GM20431 (cell line): Measurements from ENCODE around the gene RNASE7.

ENCODE experiments used
- in situ Hi-C: fragments of 300-500 bp; cut with MseI, MboI; formaldehyde crosslinking; loops from one replicate; pipeline ENCODE4 v1.15.0; 2020; ENCODE audit warnings: low sequenced_read_pairs; ENCODE audit not compliant: unreplicated experiment

The RNASE7 gene

GRCh38 chr14:21060614-21061346, 18.6 kb downstream of the RNASE7 start:
- in situ Hi-C loops = no loop called here

DNA sequence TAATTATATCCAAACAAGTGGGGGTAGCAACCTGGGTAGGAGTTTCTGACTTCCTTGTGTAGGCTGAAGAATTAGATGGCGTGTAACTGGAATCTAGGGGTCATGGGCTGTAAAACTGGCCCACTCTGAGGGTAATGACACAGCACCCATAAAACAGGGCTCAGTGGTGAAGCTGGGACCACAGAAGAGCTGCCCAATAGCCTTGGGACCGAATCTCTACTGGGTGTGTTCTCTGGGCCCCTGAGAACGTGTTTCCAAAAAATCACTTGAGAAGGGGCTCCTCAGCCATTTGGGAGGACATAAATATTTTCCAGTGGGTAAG, 19.1 kb downstream of the RNASE7 start:
- in situ Hi-C loops = no loop called here

DNA sequence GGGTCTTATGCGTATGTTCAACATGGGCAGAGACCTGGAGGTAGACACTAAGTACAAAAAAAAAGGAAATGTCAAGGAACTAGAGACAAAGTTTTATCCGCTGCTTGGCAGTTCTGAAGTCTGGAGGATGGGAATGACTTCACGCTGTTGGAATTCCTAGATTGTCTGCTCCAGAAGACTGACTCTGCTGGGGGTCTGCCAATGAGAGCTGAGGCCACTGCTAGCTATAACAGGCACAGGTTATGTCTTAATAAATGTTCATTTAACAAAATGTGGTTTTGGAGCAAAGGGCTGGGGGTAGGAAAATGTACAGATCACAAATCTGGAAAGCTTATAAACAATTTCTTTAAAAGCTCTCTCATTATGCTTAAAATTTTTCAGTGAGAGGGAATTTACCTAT, 21.3 kb downstream of the RNASE7 start:
- in situ Hi-C loops = no loop called here

GRCh38 chr14:21066882-21067502, 24.8 kb downstream of the RNASE7 start:
- in situ Hi-C loops = no loop called here

DNA sequence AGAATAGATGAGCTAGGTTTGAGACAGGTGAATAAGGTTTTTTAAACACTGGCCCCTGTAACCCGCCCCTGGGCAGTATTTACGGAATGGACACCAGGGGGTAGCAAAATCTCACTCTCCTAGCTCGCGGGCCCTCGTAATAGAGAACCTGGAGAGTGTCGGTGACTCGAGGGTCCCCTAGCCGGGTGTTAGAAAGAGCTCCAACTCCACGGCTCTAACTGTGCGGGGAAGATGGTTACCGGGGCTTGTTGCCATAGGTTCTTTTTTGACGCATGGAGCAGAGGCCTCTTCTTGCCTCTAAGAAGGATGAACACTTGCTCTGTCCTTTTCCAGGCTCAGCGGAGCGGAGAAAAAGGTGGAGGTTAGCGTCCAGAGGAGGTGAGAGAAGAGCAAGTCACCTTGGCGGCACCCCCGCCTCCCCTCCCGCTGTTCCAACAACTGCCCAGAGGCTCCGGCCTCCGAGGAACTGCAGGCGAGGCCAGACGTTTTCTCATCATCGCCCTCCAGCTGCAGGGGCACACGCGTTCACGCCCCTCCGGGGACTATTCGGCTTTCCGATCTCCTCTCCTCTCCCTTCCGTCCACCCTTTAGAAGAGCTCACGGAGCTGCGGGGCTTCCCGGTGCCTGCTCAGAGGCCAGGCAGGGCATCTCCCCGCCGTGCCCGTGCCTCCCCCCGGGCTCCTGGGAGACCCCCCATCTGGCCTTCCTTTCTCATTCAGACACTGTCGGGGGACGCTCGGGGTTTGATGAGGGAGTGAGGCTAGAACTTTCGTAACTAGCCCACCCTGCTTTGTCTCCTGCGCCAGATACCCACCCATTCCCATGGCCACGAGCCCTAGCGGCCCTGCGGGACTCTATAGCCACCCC, 26.6 kb downstream of the RNASE7 start:
- in situ Hi-C loops = no loop called here

GRCh38 chr14:21069388-21070082, 27.4 kb downstream of the RNASE7 start:
- in situ Hi-C loops = no loop called here

- in situ Hi-C loops = no loop called here
Observed at GRCh38 chr14:21070083-21070609, 28.0 kb downstream of the RNASE7 start, which contains the start of gene ARHGEF40. TSS of gene ARHGEF40 (plus strand) at chr14:21070304. CDS start at chr14:21070397, 93 bp downstream.

DNA sequence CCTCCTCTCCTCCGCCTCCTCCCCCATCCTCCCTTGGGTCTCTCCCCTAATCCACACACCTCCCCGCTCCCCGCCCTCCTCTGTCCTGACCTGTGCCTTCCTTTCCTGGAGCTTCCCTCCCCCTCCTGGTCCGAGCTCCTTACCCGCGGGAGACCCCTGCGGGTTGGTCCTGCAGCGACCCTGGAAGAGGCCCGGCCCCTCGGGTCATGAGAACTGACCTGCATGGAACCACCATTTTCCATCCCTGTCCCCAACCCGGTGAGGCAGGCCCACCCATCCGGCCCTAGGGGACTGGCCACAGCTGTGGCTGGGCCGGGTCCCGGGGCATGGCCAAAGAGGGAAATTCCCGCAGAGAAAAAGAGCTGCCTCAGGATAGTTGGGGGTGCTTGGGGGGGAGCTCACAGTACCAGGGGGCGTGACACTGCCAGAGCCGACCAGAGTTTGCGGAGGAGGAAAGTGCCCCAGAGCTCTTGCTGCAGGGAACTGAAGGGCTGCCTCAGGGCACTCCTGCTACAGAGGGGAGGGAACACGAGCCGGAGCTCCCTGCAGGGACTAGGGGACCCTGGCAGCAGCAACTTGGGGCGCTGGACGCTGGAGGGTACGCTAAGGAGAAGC, 28.6 kb downstream of the RNASE7 start:
- in situ Hi-C loops = no loop called here

GRCh38 chr14:21071225-21072030, 29.3 kb downstream of the RNASE7 start:
- in situ Hi-C loops = no loop called here

DNA sequence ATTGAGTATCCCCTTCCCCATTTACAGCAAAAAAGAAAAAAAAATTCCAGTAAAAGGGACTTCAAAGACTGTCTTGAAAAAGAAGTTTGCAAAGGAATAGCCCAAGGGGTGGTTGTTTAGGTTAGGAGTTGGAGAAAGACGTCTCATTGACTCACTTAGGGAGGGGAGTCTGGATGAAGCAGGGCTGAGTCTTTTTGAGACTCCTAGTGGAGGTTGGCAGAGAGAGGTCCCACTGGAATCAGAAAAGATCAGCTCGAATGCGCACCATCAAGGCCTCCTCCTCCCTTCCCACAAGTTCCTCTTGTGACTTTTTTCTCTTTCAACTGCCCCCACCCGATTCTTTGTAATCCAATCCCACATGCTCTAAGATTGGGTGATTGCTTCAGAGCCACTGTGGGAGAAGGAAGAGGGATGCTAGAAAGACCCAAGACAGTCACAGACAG, 29.9 kb downstream of the RNASE7 start:
- in situ Hi-C loops = no loop called here

- in situ Hi-C loops = no loop called here
Observed at GRCh38 chr14:21072781-21073339, 30.7 kb downstream of the RNASE7 start.

GRCh38 chr14:21073921-21074320, 31.8 kb downstream of the RNASE7 start:
- in situ Hi-C loops = no loop called here

DNA sequence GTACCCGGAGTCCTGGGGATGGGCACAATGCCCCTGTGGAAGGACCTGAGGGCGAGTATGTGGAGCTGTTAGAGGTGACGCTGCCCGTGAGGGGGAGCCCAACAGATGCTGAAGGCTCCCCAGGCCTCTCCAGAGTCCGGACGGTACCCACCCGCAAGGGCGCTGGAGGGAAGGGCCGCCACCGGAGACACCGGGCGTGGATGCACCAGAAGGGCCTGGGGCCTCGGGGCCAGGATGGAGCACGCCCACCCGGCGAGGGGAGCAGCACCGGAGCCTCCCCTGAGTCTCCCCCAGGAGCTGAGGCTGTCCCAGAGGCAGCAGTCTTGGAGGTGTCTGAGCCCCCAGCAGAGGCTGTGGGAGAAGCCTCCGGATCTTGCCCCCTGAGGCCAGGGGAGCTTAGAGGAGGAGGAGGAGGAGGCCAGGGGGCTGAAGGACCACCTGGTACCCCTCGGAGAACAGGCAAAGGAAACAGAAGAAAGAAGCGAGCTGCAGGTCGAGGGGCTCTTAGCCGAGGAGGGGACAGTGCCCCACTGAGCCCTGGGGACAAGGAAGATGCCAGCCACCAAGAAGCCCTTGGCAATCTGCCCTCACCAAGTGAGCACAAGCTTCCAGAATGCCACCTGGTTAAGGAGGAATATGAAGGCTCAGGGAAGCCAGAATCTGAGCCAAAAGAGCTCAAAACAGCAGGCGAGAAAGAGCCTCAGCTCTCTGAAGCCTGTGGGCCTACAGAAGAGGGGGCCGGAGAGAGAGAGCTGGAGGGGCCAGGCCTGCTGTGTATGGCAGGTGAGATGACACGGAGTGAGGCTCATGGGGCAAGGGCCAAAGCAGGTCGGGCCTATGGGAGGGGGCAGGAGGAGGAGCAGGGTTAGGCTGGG, 32.5 kb downstream of the RNASE7 start:
- in situ Hi-C loops = no loop called here

- in situ Hi-C loops = no loop called here
Observed at GRCh38 chr14:21075719-21076437, 33.7 kb downstream of the RNASE7 start.

DNA sequence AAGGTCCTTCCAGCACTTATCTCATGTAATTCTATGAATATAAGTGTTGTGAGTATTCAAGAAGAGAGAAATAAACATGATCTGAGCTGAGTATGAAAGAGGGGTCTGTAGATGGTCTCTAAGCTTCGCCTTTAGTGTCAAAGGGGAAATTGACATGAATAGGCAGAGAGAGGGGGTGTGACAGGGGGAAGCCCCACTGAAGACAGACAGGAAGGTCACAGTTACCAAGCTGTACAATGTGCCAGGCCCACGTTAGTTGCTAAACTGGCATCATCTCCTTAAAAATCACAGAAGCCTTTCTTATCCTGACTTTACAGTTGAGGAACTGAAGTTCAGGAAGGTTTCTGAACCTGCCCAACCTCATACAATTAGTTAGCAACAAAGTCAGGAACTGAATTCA, 35.5 kb downstream of the RNASE7 start:
- in situ Hi-C loops = no loop called here

- in situ Hi-C loops = no loop called here
Observed at GRCh38 chr14:21078287-21078686, 36.1 kb downstream of the RNASE7 start.

- in situ Hi-C loops = no loop called here
Observed at GRCh38 chr14:21078726-21079125, 36.6 kb downstream of the RNASE7 start.
